Fibroblast of skin of scalp (primary cell): ENCODE measurements around the gene EVC2.
A peak's percentile ranks its signal among the peaks of the same experiment; 100 is the strongest.

Experiments
- DNase-seq: peaks from one replicate; pipeline ENCODE4 v3.0.0-alpha.2; 2013

The EVC2 gene

DNA sequence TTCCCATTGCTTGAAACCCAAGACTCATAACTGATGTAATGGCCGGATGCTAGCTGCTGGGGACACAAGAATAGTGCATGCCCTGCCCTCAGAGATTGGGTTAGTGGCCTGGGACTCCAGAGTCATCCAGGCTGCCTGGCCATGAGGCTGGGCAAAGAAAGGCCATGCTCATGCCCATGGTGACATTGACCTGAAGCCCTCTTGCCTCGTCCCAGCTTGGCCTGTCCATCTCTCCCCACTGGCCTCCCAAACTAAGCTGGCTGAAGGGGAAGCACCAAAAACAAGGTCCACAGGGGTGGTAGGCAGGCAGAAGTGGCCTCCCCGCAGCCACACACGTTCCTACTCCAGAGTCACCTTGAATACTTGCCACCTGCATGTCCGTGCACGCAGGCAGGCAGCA is 141.8 kb downstream of the EVC2 start:
- no peak for DNase-seq

GRCh38 chr4:5563856-5564255 is 144.5 kb downstream of the EVC2 start:
- no peak for DNase-seq

GRCh38 chr4:5562476-5562875 is 145.9 kb downstream of the EVC2 start:
- DNase-seq = no peak

GRCh38 chr4:5561286-5561685 is 147.1 kb downstream of the EVC2 start:
- no peak for DNase-seq

- no peak for DNase-seq
Measured at GRCh38 chr4:5558502-5558901, 149.9 kb downstream of the EVC2 start.

DNA sequence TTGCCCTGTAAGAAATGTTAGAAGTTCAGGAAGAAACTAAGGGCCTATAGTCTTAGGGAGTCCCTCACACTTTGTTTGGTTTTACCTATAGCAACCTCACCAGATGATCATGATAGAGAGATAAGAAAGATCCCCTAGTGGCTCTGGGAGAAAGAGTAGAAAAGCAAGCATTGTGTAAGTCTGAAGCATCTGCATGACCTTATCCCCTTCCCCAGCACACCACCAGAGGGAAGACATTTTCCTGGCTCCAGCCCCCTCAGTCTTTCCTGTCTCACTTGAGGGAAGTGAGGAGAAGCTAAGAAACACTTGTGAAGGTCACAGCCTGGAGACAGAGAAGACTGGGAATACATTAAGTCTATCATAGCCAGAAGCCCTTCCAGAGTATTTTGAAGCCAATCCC is 154.0 kb downstream of the EVC2 start:
- DNase-seq = no peak

DNA sequence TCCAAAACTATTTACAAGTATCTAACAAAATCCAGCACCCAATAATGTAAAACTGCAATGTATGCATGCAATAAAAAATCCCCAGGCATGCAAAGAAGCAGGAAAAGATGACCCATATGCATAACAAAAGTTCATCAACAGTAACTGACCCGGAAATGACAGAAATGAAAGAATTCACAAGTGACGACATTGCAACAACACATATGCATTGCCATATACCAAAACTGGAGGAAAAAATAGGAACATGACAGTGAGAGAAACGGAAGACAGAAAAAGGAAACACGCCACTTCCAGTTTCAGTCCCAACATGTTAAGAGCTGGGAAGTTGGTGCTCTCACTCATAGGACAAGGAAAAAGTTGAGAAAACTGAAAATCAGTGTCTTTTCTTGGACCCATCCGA is 154.6 kb downstream of the EVC2 start:
- DNase-seq = no peak

- no peak for DNase-seq
Measured at GRCh38 chr4:5552451-5552850, 155.9 kb downstream of the EVC2 start.

- DNase-seq = no peak
Measured at GRCh38 chr4:5547651-5548249, 160.6 kb downstream of the EVC2 start.

GRCh38 chr4:5545271-5545670 is 163.1 kb downstream of the EVC2 start:
- DNase-seq = no peak

GRCh38 chr4:5544762-5545161 is 163.6 kb downstream of the EVC2 start:
- no peak for DNase-seq

DNA sequence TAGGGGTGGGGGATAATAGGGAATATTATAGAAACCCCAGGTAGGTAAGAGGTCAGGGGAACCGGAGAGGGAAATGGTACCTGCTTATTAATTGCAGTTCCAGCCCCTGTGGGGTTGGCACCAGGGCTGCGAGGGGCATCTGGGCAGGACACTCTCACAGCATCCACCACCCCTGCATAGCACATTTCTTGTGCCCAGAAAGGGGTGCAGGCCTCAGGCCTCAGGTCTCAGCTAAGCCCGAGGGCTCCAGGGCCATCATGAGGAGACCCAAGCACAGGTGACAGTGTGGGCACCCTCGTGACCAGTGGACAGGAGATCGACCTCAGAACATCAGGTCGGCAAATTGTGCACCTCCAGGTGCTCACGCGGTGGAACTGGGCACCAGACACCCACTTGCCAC is 164.7 kb downstream of the EVC2 start:
- no peak for DNase-seq

DNA sequence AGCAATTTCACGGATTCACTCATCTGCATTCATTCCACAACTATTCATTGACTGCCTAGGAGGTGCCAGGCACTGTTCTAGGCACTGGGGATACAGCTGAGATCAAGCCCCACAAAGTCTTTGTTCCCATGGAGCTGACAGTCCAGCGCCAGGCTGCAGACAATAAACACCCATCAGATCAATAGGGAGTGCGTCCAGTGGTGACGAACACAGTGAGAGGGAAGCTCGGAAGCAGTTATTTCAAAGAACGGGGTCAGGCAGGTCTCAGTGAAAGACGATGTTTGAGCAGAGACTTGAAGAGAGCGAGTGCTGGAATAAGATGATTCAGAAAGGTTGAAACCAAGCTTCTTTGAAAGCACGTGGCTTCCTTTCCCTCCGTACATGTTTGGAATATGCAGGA is 167.2 kb downstream of the EVC2 start:
- no peak for DNase-seq

DNA sequence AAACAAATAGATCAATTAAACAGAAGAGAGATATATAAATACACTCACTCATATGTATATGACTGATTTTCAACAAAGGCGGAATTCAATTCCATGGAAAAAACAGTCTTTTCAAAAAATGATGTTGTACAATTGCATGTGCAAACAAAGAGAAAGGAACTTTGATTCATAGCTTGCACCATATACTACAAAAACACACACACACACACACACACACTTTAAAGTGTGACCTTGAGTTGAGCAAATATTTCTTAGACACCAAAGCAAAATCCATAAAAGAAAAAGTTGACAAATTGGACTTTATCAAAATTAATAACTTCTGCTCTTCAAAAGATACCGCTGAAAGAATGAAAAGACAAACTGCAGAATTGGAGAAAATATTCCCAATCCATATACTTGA is 168.8 kb downstream of the EVC2 start:
- no peak for DNase-seq

DNA sequence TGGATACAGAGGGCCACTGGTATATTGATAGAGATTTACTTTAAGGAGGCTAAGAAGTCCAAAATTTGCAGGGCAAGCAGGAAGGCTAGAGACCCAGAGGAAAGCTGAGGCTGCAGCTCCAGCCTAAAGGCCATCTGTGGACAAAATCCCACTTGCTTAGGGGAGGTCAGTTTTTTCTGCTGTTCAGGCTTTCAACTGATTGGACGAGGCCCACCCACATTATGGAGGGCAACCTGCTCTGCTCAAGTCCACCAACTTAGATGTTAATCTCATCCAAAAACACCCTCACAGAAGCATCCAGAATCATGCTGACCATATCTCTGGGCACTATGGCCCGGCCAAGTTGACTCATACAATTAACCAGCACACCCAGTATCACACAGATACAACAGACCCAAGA is 176.3 kb downstream of the EVC2 start:
- no peak for DNase-seq

DNA sequence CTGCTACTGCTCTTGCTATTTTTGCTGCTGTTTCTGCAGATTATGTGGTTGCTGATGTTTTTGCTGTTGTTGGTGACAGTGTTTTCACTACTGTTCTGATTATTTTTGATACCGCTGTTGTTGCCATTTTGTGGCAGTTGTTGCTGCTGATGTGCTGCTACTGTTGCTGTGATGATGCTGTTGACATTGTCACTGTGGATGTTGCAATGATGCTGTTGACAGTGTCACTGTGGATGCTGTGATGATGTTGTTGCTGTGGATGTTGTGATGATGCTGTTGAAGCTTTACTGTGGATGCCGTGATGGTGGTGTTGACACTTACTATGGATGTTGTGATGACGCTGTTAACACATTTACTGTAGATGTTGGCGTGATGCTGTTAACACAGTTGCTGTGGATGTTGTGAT is 180.3 kb downstream of the EVC2 start:
- no peak for DNase-seq

GRCh38 chr4:5527211-5527610 is 181.1 kb downstream of the EVC2 start:
- DNase-seq = no peak

DNA sequence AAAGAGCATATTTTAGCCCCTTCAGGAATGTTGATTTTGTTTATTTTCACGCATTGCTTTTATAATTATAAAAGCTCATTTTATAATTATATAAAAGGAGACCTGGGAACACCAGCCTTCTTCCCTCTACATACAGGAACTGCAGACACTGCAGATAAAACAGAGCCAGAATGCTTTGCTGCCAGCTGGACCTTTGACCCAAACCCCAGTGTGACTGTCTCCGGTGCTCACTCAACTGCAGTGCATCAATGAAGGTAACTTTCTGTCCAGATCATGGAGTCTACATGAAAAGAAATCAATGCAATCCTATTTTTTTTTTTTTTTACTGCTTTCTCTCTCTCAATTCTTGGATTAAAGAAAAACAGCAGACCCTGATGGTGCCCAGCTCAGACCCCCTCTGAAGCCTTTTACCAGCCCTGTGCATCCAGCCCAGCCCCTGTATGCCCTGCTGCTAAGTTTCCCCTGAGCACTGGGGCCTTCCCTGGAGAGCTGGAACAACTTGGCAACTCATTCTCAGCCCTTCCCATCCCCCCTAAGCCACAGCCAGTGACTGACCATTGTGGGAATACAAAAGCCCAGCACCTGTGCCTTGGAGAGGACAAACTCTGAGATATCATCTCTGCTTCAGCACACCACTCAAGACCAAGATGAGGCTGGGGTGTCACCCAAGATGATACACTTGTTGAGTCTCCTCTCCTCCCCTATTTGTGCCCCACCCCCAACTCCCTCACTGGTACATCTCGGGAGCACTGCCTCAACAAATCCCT is 182.1 kb downstream of the EVC2 start:
- no peak for DNase-seq

- DNase-seq = peak; percentile 47
Measured at GRCh38 chr4:5524446-5525299, 183.7 kb downstream of the EVC2 start.

GRCh38 chr4:5517372-5517771 is 191.0 kb downstream of the EVC2 start:
- no peak for DNase-seq

DNA sequence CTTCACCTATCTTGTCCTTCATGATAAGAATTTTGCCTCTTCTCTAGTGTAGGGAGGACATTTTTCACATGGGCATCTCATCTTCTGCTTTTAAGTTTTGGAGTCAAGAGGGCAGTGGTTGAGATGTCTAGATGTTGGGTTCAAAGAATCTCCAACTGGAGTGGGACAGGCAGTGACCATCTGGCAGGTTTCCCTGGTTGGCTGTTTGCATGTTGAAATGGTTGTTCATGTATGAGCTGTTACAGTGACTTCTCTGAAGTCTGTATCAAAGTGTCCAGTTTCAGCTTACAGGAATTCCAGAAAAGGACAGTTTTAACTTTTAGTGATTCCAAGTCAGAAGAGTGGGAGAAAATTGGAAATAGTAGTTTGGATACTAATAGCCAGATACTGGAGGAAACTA is 192.7 kb downstream of the EVC2 start:
- DNase-seq = no peak
